NB4 (cell line): ENCODE data around the gene PPARA.
"Not testable (repeated sequence)": the region's sequence is repeated elsewhere in the genome, so short reads cannot be mapped to it uniquely, and the experiment has no call there.

ENCODE experiments used
- DNase-seq: peaks from one replicate; pipeline ENCODE4 v3.0.0; 2010; ENCODE audit warnings: low read depth
- H3K4me3 ChIP-seq: one replicate; pipeline ENCODE4 v1.5.1; 2011; ENCODE audit warnings: mild to moderate bottlenecking, low read depth, low read length, moderate library complexity
- CTCF ChIP-seq: IDR thresholded peaks from one replicate; pipeline ENCODE4 v1.5.1; 2012; ENCODE audit warnings: low read depth, low read length
- MAX ChIP-seq: IDR thresholded peaks from 2 replicates; pipeline ENCODE4 v1.6.1; 2011; ENCODE audit warnings: low read depth, low read length
- MYC ChIP-seq: IDR thresholded peaks from 2 replicates; pipeline ENCODE4 v1.6.1; 2011; ENCODE audit warnings: low read depth, low read length
- POLR2A ChIP-seq: IDR thresholded peaks from 2 replicates; pipeline ENCODE4 v1.6.1; 2011; ENCODE audit warnings: mild to moderate bottlenecking; ENCODE audit not compliant: insufficient read length; ENCODE audit errors: extremely low read depth

PPARA gene

GRCh38 chr22:46134111-46134705 is 16.1 kb upstream of the PPARA start:
- DNase-seq = no peak
- no peak for TF ChIP-seq MYC
- TF ChIP-seq MAX = no peak
- H3K4me3 ChIP-seq = no peak overlapping the region

GRCh38 chr22:46135611-46136485 is 14.5 kb upstream of the PPARA start:
- no peak for DNase-seq
- no peak overlapping the region for H3K4me3 ChIP-seq
- no peak for TF ChIP-seq CTCF
- TF ChIP-seq MYC = no peak
- no peak for TF ChIP-seq POLR2A

GRCh38 chr22:46136486-46137217 is 13.7 kb upstream of the PPARA start:
- TF ChIP-seq POLR2A (no peak), CTCF (no peak), MAX (no peak), MYC (no peak)
- H3K4me3 ChIP-seq = no peak overlapping the region
- no peak for DNase-seq

- DNase-seq = no peak
- H3K4me3 ChIP-seq = no peak overlapping the region
- no peak for TF ChIP-seq MYC
- no peak for TF ChIP-seq POLR2A
- TF ChIP-seq CTCF = no peak
- TF ChIP-seq MAX = no peak
Measured at GRCh38 chr22:46137218-46137766, 13.0 kb upstream of the PPARA start.

GRCh38 chr22:46138058-46138797 is 12.1 kb upstream of the PPARA start:
- no peak for DNase-seq
- H3K4me3 ChIP-seq = no peak overlapping the region
- no peak for TF ChIP-seq MAX
- TF ChIP-seq POLR2A = no peak
- no peak for TF ChIP-seq MYC
- TF ChIP-seq CTCF = no peak

- not testable (repeated sequence) for DNase-seq, H3K4me3 ChIP-seq
Measured at GRCh38 chr22:46139417-46139816, 10.9 kb upstream of the PPARA start.
